ENCODE results near the gene ACLY.
"Not testable (repeated sequence)": the region's sequence is repeated elsewhere in the genome, so short reads cannot be mapped to it uniquely, and the experiment has no call there.

The ACLY gene

GRCh38 chr17:41870097-41870496 is 48.7 kb downstream of the ACLY start:
- DNase-seq: no peak

DNA sequence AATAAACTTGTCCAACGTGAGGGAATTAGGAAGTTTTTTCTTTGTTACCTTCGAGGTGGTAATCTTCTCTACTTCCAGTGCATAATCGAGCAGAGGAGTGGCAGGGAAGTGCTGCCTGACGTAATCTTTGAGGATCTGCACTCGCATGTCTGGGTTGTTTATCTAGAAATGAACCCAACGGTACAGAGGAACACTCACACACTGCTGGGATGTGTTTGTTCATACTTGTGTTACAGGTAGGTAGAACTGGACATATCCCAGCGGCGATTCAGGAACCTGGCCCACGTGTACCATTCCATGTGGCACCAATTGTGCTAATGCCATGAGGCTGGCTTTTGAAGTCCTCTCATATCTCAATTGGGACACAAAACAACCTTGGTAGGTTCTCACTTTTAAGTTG is 49.3 kb downstream of the ACLY start:
- DNase-seq: no peak

- no peak for DNase-seq
These were observed 50.2 kb downstream of the ACLY start for GRCh38 chr17:41868568-41868967.

DNA sequence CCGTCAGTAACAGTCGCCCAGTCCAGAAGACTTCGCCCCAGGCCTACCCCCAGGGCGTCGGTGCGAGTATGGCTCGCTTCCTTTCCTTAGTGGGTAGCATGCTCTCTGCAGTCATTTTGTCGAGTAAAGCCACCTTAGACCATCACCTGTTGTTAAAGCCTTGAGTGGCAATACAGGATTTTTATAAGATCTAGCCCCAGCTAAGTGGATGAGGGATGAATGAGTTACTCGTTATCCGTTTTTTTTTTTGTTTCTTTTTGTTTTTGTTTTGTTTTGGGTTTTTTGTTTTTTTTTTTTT is 53.2 kb downstream of the ACLY start:
- DNase-seq: no peak

DNA sequence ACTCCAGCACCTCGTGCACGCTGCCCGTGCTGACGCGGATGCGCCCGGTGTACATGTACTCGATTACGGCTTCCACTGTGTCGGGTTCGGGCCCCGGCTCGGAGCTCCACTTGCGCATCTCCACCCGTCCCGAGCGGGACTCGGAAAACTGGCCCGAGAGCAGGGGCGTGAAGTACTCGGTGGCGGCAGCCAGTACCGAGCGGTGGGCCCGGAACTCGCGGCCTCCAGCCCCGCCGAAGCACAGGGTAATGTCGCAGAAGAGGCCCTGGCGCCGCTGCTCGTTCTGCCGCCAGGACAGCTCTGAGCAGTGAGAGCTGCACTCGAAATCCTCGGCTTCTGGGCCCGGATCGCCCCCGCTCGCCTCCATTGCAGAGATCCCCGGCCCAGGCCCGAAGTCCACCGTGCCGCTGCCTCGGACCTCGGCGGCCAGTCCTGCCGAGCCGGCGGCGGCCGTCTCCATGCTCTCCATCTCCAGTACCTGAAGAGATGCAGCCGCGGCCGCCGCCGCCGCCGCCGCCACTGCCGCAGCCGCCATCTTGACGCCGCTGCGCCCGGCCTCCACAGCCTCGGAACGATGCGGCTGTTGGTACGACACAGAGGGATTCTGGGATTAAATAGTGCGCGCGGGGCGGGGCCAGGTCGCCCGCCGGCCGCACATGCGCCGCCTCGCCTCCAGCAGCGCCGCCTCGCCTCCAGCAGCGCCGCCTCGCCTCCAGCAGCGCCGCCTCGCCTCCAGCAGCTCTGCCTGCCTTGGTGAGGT is 53.7 kb downstream of the ACLY start, which contains the start of gene KLHL11:
TSS of gene KLHL11 (minus strand) at position 588 of the 760 bp plus-strand sequence. CDS start at position 535, 53 bp downstream.
- peak; percentile 91 for DNase-seq

DNA sequence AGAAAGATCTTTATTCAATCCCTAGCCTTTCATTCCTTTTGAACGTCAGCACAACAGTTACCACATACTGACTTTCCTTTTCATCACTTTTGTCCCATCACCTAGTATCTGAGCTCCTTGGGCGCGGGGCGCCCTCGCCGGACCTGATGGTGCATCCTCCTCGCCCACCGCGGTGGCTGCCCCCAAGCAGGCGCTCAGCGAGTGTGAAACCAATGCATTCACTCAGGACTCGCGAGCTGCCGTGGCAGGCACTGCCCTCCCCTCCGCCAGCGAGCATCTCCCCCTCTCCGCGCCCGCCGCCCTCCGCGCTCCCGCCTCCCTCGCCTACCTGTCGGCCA is 54.3 kb downstream of the ACLY start:
- DNase-seq: no peak

DNA sequence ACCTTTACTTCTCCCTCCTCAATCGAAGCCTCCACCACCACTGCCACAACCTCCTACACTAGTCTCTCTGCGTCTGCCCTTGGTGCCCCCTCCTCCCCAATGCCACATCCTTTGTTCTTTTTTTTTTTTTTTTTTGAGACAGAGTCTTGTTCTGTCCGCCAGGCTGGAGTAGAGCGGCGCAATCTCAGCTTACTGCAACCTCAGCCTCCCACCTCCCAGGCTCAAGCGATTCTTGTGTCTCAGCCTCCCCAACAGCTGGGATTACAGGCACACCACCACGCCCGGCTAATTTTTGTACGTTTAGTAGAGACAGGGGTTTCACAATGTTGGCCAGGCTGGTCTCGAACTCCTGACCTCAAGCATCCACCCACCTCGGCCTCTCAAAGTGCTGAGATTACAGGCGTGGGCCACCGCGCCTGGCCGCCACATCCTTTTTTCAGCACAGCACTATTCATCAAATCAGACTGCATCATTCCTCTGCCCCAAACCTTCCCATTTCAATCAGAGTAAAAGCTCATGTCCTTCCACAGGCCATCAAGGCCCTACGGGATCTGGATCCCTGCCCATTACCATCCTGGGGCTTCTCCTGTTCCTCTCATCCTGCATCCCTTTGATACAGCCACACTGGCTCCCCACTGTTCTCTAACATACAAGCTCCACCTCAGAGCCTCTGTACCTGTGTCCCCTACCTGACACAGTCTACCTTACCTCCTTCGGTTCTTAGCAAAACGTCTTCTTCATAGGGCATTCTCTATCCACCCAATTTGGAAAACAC is 55.5 kb downstream of the ACLY start:
- DNase-seq: no peak

- DNase-seq: no peak
These were observed 58.4 kb downstream of the ACLY start for GRCh38 chr17:41860254-41860931.

DNA sequence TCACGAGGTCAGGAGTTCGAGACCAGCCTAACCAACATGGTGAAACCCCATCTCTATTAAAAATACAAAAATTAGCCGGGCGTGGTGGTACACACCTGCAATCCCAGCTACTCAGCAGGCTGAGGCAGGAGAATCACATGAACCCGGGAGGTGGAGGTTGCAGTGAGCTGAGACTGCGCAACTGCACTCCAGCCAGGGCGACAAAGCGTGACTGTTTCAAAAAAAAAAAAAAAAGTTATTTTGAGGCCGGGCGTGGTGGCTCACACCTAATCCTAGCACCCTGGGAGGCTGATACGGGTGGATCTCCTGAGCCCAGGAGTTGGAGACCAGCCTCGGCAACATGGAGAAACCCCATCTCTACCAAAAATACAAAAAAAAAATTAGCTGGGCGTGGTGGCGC is 67.4 kb downstream of the ACLY start:
- DNase-seq: not testable (repeated sequence)

GRCh38 chr17:41849251-41849990 is 69.3 kb downstream of the ACLY start:
- no peak for DNase-seq

- DNase-seq: no peak
These were observed 70.0 kb downstream of the ACLY start for GRCh38 chr17:41848788-41849187.

GRCh38 chr17:41844971-41845370 is 73.8 kb downstream of the ACLY start:
- no peak for DNase-seq

- not testable (repeated sequence) for DNase-seq
These were observed 78.0 kb downstream of the ACLY start for GRCh38 chr17:41840781-41841180.

- not testable (repeated sequence) for DNase-seq
These were observed 79.3 kb downstream of the ACLY start for GRCh38 chr17:41839448-41839847.

- no peak for DNase-seq
These were observed 80.8 kb downstream of the ACLY start, which contains the start of gene KLHL10 for GRCh38 chr17:41837761-41838538. Gene KLHL10, plus strand, starts transcription at chr17:41837825. Its CDS starts 108 bp downstream, at chr17:41837933.

DNA sequence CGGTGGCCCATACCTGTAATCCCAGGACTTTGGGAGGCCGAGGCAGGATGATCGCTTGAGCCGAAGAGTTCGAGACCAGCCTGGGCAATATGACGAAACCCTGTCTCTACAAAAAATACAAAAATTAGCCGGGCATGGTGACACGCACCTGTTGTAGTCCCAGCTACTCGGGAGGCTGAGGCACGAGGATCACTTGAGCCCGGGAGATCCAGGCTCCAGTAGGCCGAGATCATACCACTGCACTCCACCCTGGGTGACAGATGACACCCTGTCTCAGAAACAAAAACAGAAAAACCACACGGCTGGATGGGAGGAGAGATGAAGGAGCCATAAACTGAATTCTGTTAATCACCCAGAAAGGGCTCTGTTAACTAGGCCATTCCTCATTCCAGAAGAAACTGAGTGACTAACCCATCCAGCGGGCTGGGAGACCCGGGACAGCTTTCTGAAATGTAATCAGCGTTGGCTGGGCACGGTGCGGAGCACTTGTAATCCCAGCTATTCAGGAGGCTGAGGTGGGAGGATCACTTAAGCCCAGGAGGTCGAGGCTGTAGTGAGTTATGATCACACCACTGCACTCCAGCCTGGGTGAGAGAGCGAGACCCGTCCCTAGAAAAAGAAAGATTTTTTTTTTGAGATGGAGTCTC is 82.1 kb downstream of the ACLY start:
- DNase-seq: no peak

- peak; percentile 85 for DNase-seq
These were observed 82.8 kb downstream of the ACLY start, which contains the start of gene NT5C3B for GRCh38 chr17:41835800-41836549. Gene NT5C3B, minus strand, starts transcription at chr17:41836232. Its CDS starts 39 bp downstream, at chr17:41836193.

- DNase-seq: no peak
These were observed 83.4 kb downstream of the ACLY start for GRCh38 chr17:41835214-41835799.

DNA sequence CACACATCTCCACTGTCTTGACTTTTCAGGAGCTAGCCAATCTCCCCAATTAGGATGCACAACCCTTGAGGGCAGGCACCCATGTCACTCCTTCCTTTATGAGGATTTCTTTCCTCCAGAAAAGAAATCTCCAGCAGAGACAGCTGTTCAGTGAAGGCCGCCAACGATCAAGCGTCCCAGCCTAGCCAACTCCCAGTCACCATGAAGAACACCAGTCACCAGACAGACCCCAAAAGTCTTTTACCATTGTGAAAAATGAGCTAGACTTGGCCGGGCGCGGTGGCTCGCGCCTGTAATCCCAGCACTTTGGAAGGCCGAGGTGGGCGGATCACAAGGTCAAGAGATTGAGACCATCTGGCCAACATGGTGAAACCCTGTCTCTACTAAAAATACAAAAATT is 88.8 kb downstream of the ACLY start:
- DNase-seq: not testable (repeated sequence)

DNA sequence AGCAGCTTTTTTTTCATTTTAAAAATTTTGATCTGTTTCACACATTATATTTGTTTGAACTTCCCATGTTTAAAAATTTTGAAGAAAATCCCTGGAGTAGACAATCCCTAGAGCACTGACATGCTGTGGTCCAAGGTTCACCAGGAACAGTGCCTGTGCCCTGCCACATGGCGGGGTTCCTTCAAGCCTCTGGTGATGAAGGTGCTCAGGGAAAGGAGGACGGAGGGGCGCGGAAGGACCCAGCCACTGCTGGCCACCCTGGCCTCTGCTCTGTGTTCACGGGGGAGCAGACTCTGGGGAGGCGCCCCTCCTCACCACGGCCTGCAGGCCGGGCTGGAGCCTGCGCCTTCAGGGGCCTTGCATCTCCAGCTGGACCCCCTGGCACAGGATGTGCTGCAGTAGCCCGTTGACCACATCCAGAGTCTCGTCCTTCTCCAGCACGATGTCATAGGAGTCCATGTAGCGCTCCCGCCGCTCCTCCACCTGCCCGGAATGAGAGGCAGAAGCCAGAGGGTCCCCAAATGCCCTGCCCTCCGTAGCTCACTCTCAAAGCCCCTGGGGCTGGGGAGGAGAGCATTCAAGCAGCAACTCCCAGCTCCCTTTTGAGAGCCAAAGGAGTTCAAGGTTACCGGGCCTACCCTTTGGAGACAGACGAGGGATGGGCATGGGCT is 93.4 kb downstream of the ACLY start:
- DNase-seq: no peak

All from right forelimb (tissue), 1 donor.